DND-41 (cell line): ENCODE measurements around the gene AFAP1L1.
A peak's percentile ranks its signal among the peaks of the same experiment; 100 is the strongest.
"Not testable (repeated sequence)": the region's sequence is repeated elsewhere in the genome, so short reads cannot be mapped to it uniquely, and the experiment has no call there.

ENCODE experiments used
- ATAC-seq: fragments of 200-7000 bp; cut with Tn5 transposase; 3 replicates; pipeline ENCODE4 v1.9.1; 2021; ENCODE audit warnings: low read depth; ENCODE audit not compliant: insufficient read depth
- DNase-seq: peaks from one replicate; pipeline ENCODE4 v3.0.0-alpha.2; 2020
- H2AFZ ChIP-seq: 2 replicates; pipeline ENCODE4 v1.6.0; 2012; ENCODE audit warnings: low read depth, low read length
- H3K27ac ChIP-seq: 2 replicates; pipeline ENCODE4 v1.5.1; 2012; ENCODE audit warnings: low read length, inconsistent platforms
- H3K27me3 ChIP-seq: fragments of 200-600 bp; sonication (generic); 2 replicates; pipeline ENCODE4 v1.6.0; 2012; ENCODE audit warnings: low read length, mild to moderate bottlenecking, inconsistent platforms; ENCODE audit not compliant: insufficient read depth, poor library complexity
- H3K36me3 ChIP-seq: 2 replicates; pipeline ENCODE4 v1.5.1; 2012; ENCODE audit warnings: low read length, inconsistent platforms; ENCODE audit not compliant: insufficient read depth
- H3K4me1 ChIP-seq: 2 replicates; pipeline ENCODE4 v1.5.1; 2012; ENCODE audit warnings: mild to moderate bottlenecking, low read length; ENCODE audit not compliant: insufficient read depth
- H3K4me2 ChIP-seq: 2 replicates; pipeline ENCODE4 v1.6.0; 2012; ENCODE audit warnings: mild to moderate bottlenecking, moderate library complexity, low read length, inconsistent platforms; ENCODE audit not compliant: insufficient read depth
- H3K4me3 ChIP-seq, 2 experiments: fragments of 200-600 bp in 1 of 2; shearing (Covaris generic) in 1 of 2; 2 replicates each; pipeline ENCODE4 v1.5.1; 2012 to 2016; ENCODE audit warnings: inconsistent platforms in 2 of 2, low read length in 2 of 2, mild to moderate bottlenecking in 2 of 2, low read depth in 1 of 2, moderate library complexity in 1 of 2
- H3K79me2 ChIP-seq: 2 replicates; pipeline ENCODE4 v1.6.0; 2012; ENCODE audit warnings: low read length, inconsistent platforms; ENCODE audit not compliant: insufficient read depth
- H3K9ac ChIP-seq: 2 replicates; pipeline ENCODE4 v1.6.0; 2012; ENCODE audit warnings: low read depth, mild to moderate bottlenecking, inconsistent platforms, low read length, moderate library complexity
- H3K9me3 ChIP-seq: 2 replicates; pipeline ENCODE4 v1.5.1; 2012; ENCODE audit warnings: low read length, moderate library complexity, mild to moderate bottlenecking, inconsistent platforms; ENCODE audit not compliant: insufficient read depth, severe bottlenecking
- H4K20me1 ChIP-seq: 2 replicates; pipeline ENCODE4 v1.6.0; 2012; ENCODE audit warnings: low read length; ENCODE audit not compliant: insufficient read depth
- CTCF ChIP-seq: IDR thresholded peaks from 2 replicates; pipeline ENCODE4 v1.5.1; 2012; ENCODE audit warnings: borderline replicate concordance, low read length, moderate library complexity, mild to moderate bottlenecking; ENCODE audit not compliant: poor library complexity, severe bottlenecking; ENCODE audit errors: extremely low read depth
- EZH2 ChIP-seq: IDR thresholded peaks from 3 replicates; pipeline ENCODE4 v1.6.1; 2012; ENCODE audit warnings: borderline replicate concordance, low read depth, mild to moderate bottlenecking, moderate library complexity, low read length, inconsistent platforms; ENCODE audit not compliant: severe bottlenecking

The AFAP1L1 gene

GRCh38 chr5:149267241-149267973 is 4.3 kb upstream of the AFAP1L1 start:
- no peaks in the 10 kb centered on the region for H3K4me1 ChIP-seq
- H3K4me3 ChIP-seq: no peak overlapping the region
- H3K27me3 ChIP-seq: no peaks in the 10 kb centered on the region
- no peak overlapping the region for H2AFZ ChIP-seq
- no peaks in the 10 kb centered on the region for H3K36me3 ChIP-seq
- TF ChIP-seq EZH2 (no peak), CTCF (no peak)
- H3K9me3 ChIP-seq: peaks cover 9% of the 10 kb centered on the region
- H3K79me2 ChIP-seq: no peaks in the 10 kb centered on the region
- ATAC-seq (no peak), DNase-seq (no peak)
- H3K27ac ChIP-seq: no peak overlapping the region
- H3K9ac ChIP-seq: no peak overlapping the region
- no peaks in the 10 kb centered on the region for H4K20me1 ChIP-seq
- no peak overlapping the region for H3K4me2 ChIP-seq

- Histone ChIP-seq H3K79me2 (no peaks in the 10 kb centered on the region), H3K4me1 (no peaks in the 10 kb centered on the region), H3K4me3 (no peak overlapping the region), H3K4me2 (no peak overlapping the region), H3K9ac (no peak overlapping the region), H3K9me3 (peaks cover 9% of the 10 kb centered on the region), H3K27ac (no peak overlapping the region), H3K36me3 (no peaks in the 10 kb centered on the region), H4K20me1 (no peaks in the 10 kb centered on the region), H2AFZ (no peak overlapping the region), H3K27me3 (no peaks in the 10 kb centered on the region)
- TF ChIP-seq EZH2: no peak
- TF ChIP-seq CTCF: peak; percentile 78
- ATAC-seq (peak; percentile 77), DNase-seq (no peak)
Measured at GRCh38 chr5:149268928-149269557, 2.6 kb upstream of the AFAP1L1 start.

- Histone ChIP-seq H2AFZ (no peak overlapping the region), H3K4me1 (no peaks in the 10 kb centered on the region), H3K27ac (no peak overlapping the region), H3K4me2 (no peak overlapping the region), H3K4me3 (no peak overlapping the region), H3K36me3 (no peaks in the 10 kb centered on the region), H3K79me2 (no peaks in the 10 kb centered on the region), H3K9me3 (peaks cover 9% of the 10 kb centered on the region), H4K20me1 (no peaks in the 10 kb centered on the region), H3K9ac (no peak overlapping the region), H3K27me3 (no peaks in the 10 kb centered on the region)
- no peak for TF ChIP-seq CTCF
- no peak for TF ChIP-seq EZH2
- ATAC-seq: no peak
- no peak for DNase-seq
Measured at GRCh38 chr5:149271195-149271715, 404 bp upstream of the AFAP1L1 start.

- H3K4me1 ChIP-seq, H3K27ac ChIP-seq, H3K9me3 ChIP-seq, H3K79me2 ChIP-seq, H2AFZ ChIP-seq, H3K4me2 ChIP-seq, DNase-seq, H3K27me3 ChIP-seq, H4K20me1 ChIP-seq, H3K36me3 ChIP-seq, H3K4me3 ChIP-seq, ATAC-seq, H3K9ac ChIP-seq: not testable (repeated sequence)
Measured at GRCh38 chr5:149272781-149273180, 1.1 kb downstream of the AFAP1L1 start.
